ENCODE results near the gene HINFP.
"Not testable (repeated sequence)": the region's sequence is repeated elsewhere in the genome, so short reads cannot be mapped to it uniquely, and the experiment has no call there.

Gene HINFP

DNA sequence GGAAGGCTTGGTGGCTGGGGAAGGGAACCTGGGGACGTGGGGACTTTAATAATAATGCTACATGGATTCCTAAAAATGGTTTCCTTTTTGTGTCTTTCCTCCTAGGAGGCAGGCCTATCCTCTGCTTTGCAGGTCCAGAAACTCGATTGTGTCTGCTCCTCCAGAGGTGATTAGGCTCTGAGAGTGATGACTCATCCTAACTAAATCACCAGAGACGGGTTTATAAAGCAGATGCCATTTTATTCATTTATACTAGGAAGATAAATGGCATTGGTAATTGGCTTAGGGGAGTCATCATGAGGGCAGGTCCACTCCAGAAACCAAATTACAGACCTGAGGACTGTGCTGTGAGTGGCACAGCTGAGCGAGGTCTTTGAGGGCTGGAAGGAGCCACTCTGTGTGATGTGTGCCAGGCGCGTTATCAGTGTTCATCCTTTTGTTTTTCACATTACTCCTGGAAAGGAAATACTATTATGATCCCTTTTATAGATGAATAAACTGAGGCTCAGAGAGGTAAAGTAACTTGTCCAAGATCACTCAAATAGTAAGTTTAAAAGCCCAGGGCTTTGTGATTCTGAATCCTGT, 54.2 kb downstream of the HINFP start:
- H3K27ac ChIP-seq: no peak overlapping the region

DNA sequence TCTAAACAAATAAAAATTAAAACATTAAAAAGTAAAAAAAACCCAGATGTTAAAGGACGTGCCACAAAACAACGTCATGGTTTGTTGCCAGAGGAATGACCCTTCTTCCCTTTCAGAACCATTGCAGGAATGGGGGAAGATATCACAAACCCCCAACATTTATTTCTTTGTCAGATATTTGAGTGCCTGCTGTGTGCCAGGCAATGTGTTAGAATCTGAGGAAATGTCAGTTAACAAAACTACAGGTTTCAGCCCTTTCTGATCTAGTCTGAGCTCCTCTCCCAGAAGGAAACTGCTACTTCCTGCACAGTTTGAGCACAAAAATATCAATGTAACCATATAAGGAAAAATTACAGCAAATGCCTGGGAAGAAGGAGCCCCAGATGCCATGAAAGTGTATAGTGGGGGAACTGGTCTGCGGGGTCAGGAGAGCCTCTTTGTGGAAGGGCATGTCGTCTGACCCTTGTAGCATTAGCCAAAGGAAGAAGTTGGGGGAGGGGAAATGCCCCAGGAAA, 56.8 kb downstream of the HINFP start:
- TF ChIP-seq, protein P1, sequence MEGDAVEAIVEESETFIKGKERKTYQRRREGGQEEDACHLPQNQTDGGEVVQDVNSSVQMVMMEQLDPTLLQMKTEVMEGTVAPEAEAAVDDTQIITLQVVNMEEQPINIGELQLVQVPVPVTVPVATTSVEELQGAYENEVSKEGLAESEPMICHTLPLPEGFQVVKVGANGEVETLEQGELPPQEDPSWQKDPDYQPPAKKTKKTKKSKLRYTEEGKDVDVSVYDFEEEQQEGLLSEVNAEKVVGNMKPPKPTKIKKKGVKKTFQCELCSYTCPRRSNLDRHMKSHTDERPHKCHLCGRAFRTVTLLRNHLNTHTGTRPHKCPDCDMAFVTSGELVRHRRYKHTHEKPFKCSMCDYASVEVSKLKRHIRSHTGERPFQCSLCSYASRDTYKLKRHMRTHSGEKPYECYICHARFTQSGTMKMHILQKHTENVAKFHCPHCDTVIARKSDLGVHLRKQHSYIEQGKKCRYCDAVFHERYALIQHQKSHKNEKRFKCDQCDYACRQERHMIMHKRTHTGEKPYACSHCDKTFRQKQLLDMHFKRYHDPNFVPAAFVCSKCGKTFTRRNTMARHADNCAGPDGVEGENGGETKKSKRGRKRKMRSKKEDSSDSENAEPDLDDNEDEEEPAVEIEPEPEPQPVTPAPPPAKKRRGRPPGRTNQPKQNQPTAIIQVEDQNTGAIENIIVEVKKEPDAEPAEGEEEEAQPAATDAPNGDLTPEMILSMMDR (conservative IDR thresholded peaks at IDR 0.05): no peak
- no peak overlapping the region for H3K27ac ChIP-seq

More for the DNA sequence above, 54.2 kb downstream of the HINFP start:
- TF ChIP-seq, protein P1 (conservative IDR thresholded peaks at IDR 0.05): no peak

DNA sequence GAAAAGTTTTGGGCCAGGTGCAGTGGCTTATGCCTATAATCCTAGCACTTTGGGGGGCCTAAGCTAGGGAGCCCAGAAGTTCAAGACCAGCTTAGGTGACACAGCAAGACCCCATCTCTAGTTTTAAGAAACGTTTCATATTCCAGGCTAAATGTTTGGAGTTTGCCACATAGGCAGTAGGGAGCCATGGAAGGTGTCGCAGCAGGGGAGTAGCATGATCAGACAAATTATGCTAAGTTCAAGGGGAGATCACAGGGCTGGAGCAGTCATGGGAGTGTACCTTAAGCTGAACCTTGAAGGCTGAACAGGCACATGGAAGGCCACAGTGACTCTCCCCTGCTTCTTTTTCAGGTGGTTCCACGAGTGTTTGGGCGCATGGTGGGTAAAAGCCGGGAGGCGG, 58.0 kb downstream of the HINFP start:
- TF ChIP-seq, protein P1 (conservative IDR thresholded peaks at IDR 0.05): no peak
- no peak overlapping the region for H3K27ac ChIP-seq

DNA sequence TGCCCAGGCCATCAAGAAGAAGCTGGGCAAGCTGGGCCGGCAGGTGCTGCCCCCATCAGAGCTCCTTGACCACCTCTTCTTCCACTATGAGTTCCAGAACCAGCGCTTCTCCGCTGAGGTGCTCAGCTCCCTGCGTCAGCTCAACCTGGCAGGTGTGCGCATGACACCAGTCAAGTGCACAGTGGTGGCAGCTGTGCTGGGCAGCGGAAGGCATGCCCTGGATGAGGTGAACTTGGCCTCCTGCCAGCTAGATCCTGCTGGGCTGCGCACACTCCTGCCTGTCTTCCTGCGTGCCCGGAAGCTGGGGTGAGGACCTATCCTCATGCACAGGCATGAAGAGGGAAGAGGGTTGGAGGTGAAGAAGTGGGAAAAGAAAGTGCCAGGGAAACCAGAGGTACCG, 58.6 kb downstream of the HINFP start:
- TF ChIP-seq, protein P1 (conservative IDR thresholded peaks at IDR 0.05): no peak

DNA sequence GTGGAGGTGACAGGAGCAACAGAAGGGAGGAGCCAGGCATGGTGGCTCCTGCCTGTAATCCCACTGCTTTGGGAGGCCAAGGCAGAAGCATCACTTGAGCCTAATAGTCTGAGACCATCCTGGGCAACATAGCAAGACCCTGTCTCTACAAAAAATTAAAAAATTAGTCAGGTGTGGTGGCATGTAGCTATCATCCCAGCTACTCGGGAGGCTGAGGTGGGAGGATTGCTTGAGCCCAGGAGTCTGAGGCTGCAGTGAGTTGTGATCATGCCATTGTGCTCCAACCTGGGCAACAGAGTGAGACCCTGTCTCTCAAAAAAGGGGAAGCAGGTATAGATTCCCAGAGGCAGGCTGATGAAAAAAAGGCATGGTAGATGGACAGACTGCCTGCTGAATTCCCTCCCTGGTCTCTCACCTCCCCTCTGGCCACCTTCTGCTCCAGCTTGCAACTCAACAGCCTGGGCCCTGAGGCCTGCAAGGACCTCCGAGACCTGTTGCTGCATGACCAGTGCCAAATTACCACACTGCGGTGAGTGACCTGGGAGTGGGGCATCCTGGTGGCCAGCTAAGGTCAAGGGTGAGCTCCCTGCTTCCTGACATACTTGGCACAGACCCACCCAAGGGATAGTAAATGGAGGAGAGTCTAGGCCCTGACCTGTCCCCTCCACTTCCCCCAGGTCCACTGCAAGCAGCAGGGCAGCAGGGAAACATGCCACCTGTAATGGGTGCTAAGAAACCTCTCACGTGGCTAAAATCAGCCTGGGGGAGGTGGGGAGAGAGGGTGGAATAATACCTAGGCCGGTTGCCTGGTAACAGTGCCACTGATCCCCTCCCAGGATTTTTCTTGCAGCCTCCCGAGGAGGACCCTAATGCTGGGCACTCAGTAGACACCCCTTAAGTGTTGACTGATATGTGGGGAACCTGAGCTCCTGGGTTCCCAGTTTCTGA, 59.6 kb downstream of the HINFP start:
- no peak overlapping the region for H3K27ac ChIP-seq
- TF ChIP-seq, protein P1 (conservative IDR thresholded peaks at IDR 0.05): no peak

More for the DNA sequence above, 58.6 kb downstream of the HINFP start:
- no peak overlapping the region for H3K27ac ChIP-seq

DNA sequence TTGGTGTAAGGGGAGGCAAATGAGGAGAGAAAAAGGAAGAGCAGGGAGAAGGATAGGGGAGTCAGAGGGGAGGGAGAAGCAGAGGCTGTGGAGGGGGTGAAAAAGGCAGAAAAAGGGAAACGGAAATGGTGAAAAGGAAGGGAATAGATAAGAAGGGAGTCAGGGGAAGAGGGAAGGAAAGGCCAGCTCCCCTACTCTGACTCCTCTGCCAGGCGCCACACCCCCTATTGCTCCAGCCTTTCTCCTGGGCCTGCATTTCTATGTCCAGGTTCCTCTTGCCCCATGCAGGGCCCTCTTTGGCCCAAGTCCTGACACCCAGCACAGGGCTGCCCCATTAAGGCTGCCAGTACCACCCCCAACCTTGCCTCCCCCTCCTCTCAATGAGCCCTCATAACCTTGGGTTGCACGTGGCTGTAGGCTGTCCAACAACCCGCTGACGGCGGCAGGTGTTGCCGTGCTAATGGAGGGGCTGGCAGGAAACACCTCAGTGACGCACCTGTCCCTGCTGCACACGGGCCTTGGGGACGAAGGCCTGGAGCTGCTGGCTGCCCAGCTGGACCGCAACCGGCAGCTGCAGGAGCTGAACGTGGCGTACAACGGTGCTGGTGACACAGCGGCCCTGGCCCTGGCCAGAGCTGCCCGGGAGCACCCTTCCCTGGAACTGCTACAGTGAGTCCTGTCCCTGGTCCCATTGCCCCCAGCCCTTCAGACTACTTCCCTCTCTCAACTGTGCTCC, 60.5 kb downstream of the HINFP start:
- H3K27ac ChIP-seq: no peak overlapping the region
- TF ChIP-seq, protein P1 (conservative IDR thresholded peaks at IDR 0.05): no peak

DNA sequence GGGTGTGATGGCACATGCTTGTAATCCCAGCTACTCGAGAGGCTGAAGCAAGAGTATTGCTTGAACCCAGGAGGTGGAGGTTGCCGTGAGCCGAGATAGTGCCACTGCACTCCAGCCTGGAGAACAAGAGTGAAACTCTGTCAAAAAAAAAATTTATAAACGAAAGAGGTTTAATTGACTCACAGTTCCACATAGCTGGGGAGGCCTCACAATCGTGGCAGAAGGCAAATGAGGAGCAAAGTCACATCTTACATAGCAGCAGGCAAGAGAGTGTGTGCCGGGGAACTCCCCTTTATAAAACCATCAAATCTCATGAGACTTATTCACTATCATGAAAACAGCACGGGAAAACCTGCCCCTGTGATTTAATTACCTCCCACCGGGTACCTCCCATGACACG, 63.0 kb downstream of the HINFP start:
- not testable (repeated sequence) for H3K27ac ChIP-seq

All from VCaP (cell line).